ENCODE results near the gene DGKQ.

DNA sequence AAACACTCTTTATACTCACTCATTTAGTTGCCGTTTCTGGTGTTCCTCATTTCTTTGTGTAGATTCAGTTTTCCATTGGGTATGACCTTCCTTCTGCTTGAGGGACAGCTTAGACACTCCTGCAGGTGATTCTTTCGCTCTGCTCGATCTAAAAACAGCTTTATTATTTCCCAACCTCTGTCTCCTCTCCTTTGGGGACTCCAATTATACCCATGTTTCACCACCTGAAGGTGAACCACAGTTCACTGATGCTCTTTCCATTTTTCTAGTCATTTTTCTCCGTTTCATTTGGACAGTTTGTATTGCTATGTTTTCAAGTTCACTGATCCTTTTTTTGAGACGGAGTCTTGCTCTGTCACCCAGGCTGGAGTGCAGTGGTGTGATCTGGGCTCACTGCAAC lies 33.5 kb upstream of the DGKQ start:
- TF ChIP-seq CTCF (IDR thresholded peaks at IDR 0.05) (no peak), POLR2A (IDR thresholded peaks at IDR 0.05) (no peak)
